HL-60 (cell line): ENCODE results near the gene FMNL2.

Experiments used
- DNase-seq, 2 experiments: peaks; one replicate each; pipeline ENCODE4 v3.0.0-alpha.2; 2010 to 2020; ENCODE audit warnings: low read depth in 1 of 2, low spot score in 1 of 2
- H3K27ac ChIP-seq: fragments of 250-450 bp; sonication (Bioruptor Pico); replicated peaks from 2 replicates; pipeline ENCODE4 v1.5.1; 2020; ENCODE audit warnings: mild to moderate bottlenecking, moderate library complexity
- H3K27me3 ChIP-seq: fragments of 250-450 bp; sonication (Bioruptor Pico); 2 replicates; pipeline ENCODE4 v1.5.1; 2021; ENCODE audit warnings: mild to moderate bottlenecking, moderate library complexity; ENCODE audit not compliant: insufficient read depth, poor library complexity, severe bottlenecking
- H3K4me3 ChIP-seq: replicated peaks from 2 replicates; pipeline ENCODE4 v1.5.1; 2011; ENCODE audit warnings: mild to moderate bottlenecking, control low read depth, low read length; ENCODE audit not compliant: insufficient read depth
- GABPA ChIP-seq: IDR thresholded peaks from 2 replicates; pipeline ENCODE4 v1.6.1; 2012; ENCODE audit warnings: low read depth
- POLR2AphosphoS5 ChIP-seq: IDR thresholded peaks from 2 replicates; pipeline ENCODE4 v1.6.1; 2012; ENCODE audit warnings: low read depth
- SPI1 ChIP-seq: IDR thresholded peaks from 2 replicates; pipeline ENCODE4 v1.6.1; 2012; ENCODE audit warnings: low read depth, mild to moderate bottlenecking, borderline replicate concordance
- long read RNA-seq: library from polyadenylated mRNA; unstranded; transcript quantifications from one replicate; pipeline ENCODE4 v2.0.0, GENCODE V29; 2020
- TF ChIP-seq, protein P1 (sequence below): IDR thresholded peaks from 2 replicates; pipeline ENCODE4 v1.6.1; 2012; ENCODE audit warnings: low read depth; ENCODE audit not compliant: insufficient replicate concordance
- TF ChIP-seq, protein P2 (sequence below): IDR thresholded peaks from one replicate; pipeline ENCODE4 v1.5.1; 2011; ENCODE audit warnings: low read length, control low read depth, inconsistent platforms; ENCODE audit not compliant: insufficient read depth

The FMNL2 gene
- long read RNA-seq, partial matches to known transcripts, result 2 of 7 reads
- long read RNA-seq, other reads (novel, unspliced or antisense), result 5 of 7 reads

DNA sequence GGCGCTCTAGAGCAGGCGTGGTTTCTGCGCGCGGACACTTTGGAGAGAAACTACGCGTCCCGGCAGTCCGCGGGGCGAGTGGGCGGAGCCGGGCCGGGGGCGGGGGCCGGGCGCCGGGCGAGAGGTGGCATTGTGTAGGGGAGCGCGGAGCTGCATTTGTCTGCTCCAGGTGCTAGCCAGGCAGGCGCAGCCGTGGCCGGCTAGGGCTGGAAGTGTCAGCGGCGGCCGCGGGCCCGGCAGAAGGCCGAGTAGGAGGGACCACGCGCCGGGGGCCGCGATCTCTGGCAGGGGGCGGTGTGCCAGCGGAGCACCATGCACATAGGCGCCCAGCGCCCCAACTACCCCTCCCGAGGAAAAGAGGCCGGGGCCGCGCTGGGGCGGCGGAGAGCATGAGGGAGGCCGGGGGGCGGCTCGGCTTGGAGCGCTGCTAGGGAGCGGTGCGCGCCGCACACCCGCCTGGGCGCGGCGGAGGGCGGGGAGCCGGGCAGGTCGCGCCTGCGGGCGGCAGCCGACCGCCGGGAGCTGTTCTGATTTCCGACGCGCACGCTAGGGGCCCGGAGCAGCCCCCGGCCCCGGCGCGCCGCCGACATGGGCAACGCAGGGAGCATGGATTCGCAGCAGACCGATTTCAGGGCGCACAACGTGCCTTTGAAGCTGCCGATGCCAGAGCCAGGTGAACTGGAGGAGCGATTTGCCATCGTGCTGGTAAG is at the start of gene FMNL2:
FMNL2 (plus strand) TSS at position 159 of the 710 bp plus-strand sequence.
- H3K27me3 ChIP-seq, result peaks cover 18% of the 10 kb centered on the region
- H3K4me3 ChIP-seq, result peak within 1 kb of the TSS; percentile 97
- peak in 1 of 2 experiments; percentile 61 for DNase-seq
- TF ChIP-seq SPI1 (no peak), GABPA (no peak), POLR2AphosphoS5 (no peak)
- TF ChIP-seq, protein P1, sequence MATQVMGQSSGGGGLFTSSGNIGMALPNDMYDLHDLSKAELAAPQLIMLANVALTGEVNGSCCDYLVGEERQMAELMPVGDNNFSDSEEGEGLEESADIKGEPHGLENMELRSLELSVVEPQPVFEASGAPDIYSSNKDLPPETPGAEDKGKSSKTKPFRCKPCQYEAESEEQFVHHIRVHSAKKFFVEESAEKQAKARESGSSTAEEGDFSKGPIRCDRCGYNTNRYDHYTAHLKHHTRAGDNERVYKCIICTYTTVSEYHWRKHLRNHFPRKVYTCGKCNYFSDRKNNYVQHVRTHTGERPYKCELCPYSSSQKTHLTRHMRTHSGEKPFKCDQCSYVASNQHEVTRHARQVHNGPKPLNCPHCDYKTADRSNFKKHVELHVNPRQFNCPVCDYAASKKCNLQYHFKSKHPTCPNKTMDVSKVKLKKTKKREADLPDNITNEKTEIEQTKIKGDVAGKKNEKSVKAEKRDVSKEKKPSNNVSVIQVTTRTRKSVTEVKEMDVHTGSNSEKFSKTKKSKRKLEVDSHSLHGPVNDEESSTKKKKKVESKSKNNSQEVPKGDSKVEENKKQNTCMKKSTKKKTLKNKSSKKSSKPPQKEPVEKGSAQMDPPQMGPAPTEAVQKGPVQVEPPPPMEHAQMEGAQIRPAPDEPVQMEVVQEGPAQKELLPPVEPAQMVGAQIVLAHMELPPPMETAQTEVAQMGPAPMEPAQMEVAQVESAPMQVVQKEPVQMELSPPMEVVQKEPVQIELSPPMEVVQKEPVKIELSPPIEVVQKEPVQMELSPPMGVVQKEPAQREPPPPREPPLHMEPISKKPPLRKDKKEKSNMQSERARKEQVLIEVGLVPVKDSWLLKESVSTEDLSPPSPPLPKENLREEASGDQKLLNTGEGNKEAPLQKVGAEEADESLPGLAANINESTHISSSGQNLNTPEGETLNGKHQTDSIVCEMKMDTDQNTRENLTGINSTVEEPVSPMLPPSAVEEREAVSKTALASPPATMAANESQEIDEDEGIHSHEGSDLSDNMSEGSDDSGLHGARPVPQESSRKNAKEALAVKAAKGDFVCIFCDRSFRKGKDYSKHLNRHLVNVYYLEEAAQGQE, result no peak
- TF ChIP-seq, protein P2, sequence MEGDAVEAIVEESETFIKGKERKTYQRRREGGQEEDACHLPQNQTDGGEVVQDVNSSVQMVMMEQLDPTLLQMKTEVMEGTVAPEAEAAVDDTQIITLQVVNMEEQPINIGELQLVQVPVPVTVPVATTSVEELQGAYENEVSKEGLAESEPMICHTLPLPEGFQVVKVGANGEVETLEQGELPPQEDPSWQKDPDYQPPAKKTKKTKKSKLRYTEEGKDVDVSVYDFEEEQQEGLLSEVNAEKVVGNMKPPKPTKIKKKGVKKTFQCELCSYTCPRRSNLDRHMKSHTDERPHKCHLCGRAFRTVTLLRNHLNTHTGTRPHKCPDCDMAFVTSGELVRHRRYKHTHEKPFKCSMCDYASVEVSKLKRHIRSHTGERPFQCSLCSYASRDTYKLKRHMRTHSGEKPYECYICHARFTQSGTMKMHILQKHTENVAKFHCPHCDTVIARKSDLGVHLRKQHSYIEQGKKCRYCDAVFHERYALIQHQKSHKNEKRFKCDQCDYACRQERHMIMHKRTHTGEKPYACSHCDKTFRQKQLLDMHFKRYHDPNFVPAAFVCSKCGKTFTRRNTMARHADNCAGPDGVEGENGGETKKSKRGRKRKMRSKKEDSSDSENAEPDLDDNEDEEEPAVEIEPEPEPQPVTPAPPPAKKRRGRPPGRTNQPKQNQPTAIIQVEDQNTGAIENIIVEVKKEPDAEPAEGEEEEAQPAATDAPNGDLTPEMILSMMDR, result no peak
- H3K27ac ChIP-seq, result no peak within 1 kb of the TSS

DNA sequence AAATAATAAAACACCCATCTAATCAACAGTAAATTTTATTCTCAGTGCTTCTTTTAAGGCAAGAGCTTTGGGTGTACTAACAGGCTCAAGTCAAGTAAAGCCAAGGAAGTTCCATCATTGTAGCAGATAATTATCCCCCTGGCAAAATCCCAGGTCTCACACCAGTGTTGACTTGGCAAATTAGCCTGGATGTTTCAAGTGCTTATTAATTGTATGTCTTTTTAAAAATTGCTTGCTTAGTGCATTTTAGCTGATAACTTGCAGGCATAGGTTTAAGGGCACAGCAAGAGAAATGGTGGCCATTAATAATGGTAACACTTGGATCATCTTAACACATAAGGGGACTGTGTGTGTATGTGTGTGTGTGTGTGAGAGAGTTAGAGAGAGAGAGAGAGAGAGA is 42.0 kb upstream of the FMNL2 start:
- no peak for DNase-seq
- Histone ChIP-seq H3K27ac (no peak overlapping the region), H3K27me3 (no peaks in the 10 kb centered on the region), H3K4me3 (no peak overlapping the region)
- TF ChIP-seq GABPA, result no peak
- TF ChIP-seq, protein P2, result no peak
- TF ChIP-seq, protein P1, result no peak

DNA sequence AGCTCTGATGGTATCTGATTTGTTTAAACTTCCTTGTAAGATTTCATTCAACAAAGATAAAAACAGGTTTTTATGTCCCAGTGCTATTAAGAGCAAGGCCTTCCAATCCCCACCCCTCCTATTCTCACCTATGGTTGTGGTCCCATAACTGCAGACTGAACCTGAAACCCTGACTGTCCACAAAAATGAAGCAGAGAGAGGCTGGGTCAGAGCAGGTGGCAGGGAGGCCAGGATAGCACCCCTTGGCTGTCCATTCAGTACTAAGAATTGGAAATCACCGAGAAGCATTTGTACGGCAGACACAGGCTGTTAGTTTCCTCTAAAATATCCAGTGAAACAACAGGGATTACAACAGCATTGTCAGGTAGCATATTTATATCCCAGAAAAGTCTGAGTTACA is 37.3 kb upstream of the FMNL2 start:
- no peak overlapping the region for H3K27ac ChIP-seq
- TF ChIP-seq, protein P1, result no peak
- TF ChIP-seq, protein P2, result no peak
- H3K27me3 ChIP-seq, result no peaks in the 10 kb centered on the region
- no peak overlapping the region for H3K4me3 ChIP-seq
- DNase-seq, result no peak
